SJCRH30 (cell line): Measurements from ENCODE around the gene PTH2R. TPM values are rescaled to one million over a fixed set of nuclear protein-coding genes. Genes with fewer than 3 reads are reported as not detected.
"Not testable (repeated sequence)": the region's sequence is repeated elsewhere in the genome, so short reads cannot be mapped to it uniquely, and the experiment has no call there.

Experiments
- DNase-seq, 2 experiments: peaks; one replicate each; pipeline ENCODE4 v3.0.0-alpha.2; 2015 to 2020
- H3K27ac ChIP-seq: fragments of 250-450 bp; sonication (Bioruptor Pico); 2 replicates; pipeline ENCODE4 v1.5.1; 2020; ENCODE audit warnings: mild to moderate bottlenecking, moderate library complexity
- H3K27me3 ChIP-seq: fragments of 250-450 bp; sonication (Bioruptor Pico); 2 replicates; pipeline ENCODE4 v1.5.1; 2020; ENCODE audit warnings: mild to moderate bottlenecking, moderate library complexity
- H3K36me3 ChIP-seq: fragments of 250-450 bp; sonication (Bioruptor Pico); 2 replicates; pipeline ENCODE4 v1.5.1; 2020; ENCODE audit warnings: mild to moderate bottlenecking, moderate library complexity
- H3K4me1 ChIP-seq: fragments of 250-450 bp; sonication (Bioruptor Pico); 2 replicates; pipeline ENCODE4 v1.5.1; 2020; ENCODE audit warnings: mild to moderate bottlenecking, moderate library complexity
- H3K4me3 ChIP-seq: fragments of 250-450 bp; sonication (Bioruptor Pico); 2 replicates; pipeline ENCODE4 v1.5.1; 2020; ENCODE audit warnings: mild to moderate bottlenecking, moderate library complexity
- H3K9me3 ChIP-seq: fragments of 250-450 bp; sonication (Bioruptor Pico); replicated peaks from 2 replicates; pipeline ENCODE4 v1.5.1; 2020; ENCODE audit warnings: mild to moderate bottlenecking, moderate library complexity
- total RNA-seq: library from RNA; depleted of rRNA; stranded (reverse); fragments of >200 nt; shearing (Covaris generic); gene quantifications from 2 replicates; pipeline ENCODE4 v1.2.3, GENCODE V29; 2014

Gene PTH2R
- total RNA-seq, 1 experiment from 2014 or later: 0.16 TPM

DNA sequence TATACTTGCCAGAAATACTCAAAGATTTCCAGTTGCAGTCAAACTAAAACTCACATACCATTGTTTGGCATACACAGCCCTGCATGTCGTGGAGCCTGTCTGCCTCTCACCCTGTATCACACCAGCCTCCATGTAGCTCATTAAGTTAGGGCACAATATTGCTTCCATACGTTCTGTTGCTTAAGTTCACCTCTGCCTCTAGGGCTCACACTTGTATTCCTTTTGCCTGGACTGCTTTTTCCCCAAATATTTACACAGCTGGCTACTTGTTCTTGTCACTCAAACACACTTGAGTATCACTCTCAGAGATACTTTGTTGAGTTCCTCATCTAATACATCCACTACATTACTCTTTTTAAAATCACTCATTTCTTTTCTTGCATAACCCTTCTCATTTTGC lies 83.1 kb downstream of the PTH2R start:
- H3K4me1 ChIP-seq: peaks cover 7% of the 10 kb centered on the region; the same call in 1 of the 2 replicates
- no peaks in the 10 kb centered on the region for H3K36me3 ChIP-seq
- DNase-seq: peak in 1 of 2 experiments; percentile 64

DNA sequence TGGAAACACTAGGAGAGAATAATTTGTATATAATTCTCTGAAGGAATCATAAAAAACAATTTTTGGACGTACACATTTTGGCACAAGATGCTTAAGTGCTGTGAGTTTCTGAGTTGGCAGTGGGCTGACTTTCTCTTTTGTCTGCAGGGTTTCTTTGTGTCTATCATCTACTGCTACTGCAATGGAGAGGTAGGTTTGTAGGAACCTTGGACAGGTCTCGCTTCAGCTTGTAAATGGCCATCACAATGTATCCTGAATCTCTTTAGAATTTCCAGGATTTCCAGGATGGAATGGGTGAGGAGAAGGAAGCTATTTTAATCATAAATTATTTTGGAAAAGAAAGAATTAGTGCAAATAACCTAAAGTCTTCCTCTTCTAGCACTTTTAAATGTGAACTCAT lies 83.9 kb downstream of the PTH2R start:
- Histone ChIP-seq H3K27ac (no peak overlapping the region; the same call in 1 of the 2 replicates), H3K4me1 (peaks cover 7% of the 10 kb centered on the region; the same call in 1 of the 2 replicates), H3K36me3 (no peaks in the 10 kb centered on the region), H3K4me3 (no peak overlapping the region), H3K9me3 (no peaks in the 10 kb centered on the region), H3K27me3 (no peaks in the 10 kb centered on the region)
- DNase-seq: peak in 1 of 2 experiments; percentile 14

More for the DNA sequence above, 83.1 kb downstream of the PTH2R start:
- H3K9me3 ChIP-seq: no peaks in the 10 kb centered on the region
- H3K27ac ChIP-seq: no peak overlapping the region; the same call in 1 of the 2 replicates
- H3K27me3 ChIP-seq: no peaks in the 10 kb centered on the region
- no peak overlapping the region for H3K4me3 ChIP-seq

DNA sequence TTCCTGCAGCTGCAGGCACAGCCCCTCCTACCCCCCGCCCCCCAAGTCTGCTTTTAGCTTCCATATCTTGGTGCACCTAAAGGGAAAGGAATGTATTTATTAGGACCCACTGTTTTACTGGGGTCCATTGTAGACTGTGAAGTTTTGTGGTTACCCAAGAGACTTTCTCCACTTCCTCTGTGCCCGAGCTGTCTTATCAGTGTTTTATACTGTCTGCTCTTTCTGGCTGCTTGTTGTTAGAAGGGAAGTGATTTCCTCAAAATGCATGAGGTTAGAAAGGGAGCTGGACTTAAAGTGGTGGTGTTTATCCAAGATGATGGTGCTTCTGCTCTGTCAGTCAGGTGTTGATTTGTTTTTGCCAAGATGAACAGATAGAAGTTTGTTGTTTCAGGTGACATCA lies 85.0 kb downstream of the PTH2R start:
- H3K27ac ChIP-seq: no peak overlapping the region
- H3K36me3 ChIP-seq: no peaks in the 10 kb centered on the region
- no peak overlapping the region for H3K4me3 ChIP-seq
- H3K27me3 ChIP-seq: no peaks in the 10 kb centered on the region
- DNase-seq: no peak
- H3K4me1 ChIP-seq: peaks cover 7% of the 10 kb centered on the region; the same call in 1 of the 2 replicates
- no peaks in the 10 kb centered on the region for H3K9me3 ChIP-seq

DNA sequence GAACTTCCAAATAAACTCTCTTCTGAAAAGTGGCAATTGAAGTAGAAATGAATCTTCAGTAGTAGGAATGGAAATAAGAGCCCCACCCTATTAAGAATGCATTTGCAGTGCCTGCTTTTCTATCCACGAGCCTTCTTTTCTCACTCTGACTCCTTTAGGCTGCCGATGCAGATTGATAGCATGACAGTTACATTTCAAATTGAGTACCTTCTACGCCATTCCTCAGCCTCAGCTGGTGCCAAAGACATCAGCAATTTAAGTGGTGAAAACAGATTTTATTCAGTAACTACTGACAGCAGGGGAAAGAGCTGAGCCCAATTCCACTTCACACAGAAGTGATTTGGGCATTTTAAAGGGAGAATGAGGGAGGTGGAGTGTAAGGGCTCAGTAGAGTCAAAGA lies 85.5 kb downstream of the PTH2R start:
- no peaks in the 10 kb centered on the region for H3K27me3 ChIP-seq
- no peaks in the 10 kb centered on the region for H3K9me3 ChIP-seq
- no peak overlapping the region for H3K27ac ChIP-seq
- no peak overlapping the region for H3K4me3 ChIP-seq
- no peaks in the 10 kb centered on the region for H3K36me3 ChIP-seq
- no peak for DNase-seq
- H3K4me1 ChIP-seq: peaks cover 7% of the 10 kb centered on the region; the same call in 1 of the 2 replicates

DNA sequence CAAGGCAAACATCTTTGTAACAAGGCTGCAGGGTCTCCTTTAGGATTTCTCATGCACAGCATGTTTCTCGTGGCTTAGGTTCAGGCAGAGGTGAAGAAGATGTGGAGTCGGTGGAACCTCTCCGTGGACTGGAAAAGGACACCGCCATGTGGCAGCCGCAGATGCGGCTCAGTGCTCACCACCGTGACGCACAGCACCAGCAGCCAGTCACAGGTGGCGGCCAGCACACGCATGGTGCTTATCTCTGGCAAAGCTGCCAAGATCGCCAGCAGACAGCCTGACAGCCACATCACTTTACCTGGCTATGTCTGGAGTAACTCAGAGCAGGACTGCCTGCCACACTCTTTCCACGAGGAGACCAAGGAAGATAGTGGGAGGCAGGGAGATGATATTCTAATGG lies 86.6 kb downstream of the PTH2R start:
- no peaks in the 10 kb centered on the region for H3K27me3 ChIP-seq
- H3K27ac ChIP-seq: no peak overlapping the region
- no peaks in the 10 kb centered on the region for H3K36me3 ChIP-seq
- no peak overlapping the region for H3K4me3 ChIP-seq
- H3K9me3 ChIP-seq: no peaks in the 10 kb centered on the region
- peaks cover 7% of the 10 kb centered on the region; the same call in 1 of the 2 replicates for H3K4me1 ChIP-seq
- no peak for DNase-seq

DNA sequence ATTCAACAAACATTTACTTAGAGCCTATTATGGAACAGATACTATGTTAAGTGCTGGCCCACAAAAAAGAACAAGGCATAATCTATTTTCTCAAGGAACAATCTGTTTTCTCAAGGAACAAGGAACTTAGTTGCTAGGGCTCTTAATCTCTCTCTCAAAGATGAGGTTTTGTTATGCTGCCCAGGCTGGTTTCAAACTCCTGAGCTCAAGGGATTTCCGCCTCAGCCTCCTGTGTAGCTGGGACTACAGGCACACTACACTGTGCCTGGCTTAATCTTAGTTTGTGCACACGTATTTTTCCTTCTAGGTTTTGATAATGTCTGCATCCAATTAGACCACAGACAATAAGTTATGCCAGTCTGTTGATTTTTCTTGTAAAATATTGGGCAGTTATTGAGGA lies 89.5 kb downstream of the PTH2R start:
- Histone ChIP-seq H3K4me3 (no peak overlapping the region), H3K9me3 (no peaks in the 10 kb centered on the region), H3K27ac (no peak overlapping the region), H3K36me3 (no peaks in the 10 kb centered on the region), H3K4me1 (peaks cover 3% of the 10 kb centered on the region; the same call in 1 of the 2 replicates), H3K27me3 (no peaks in the 10 kb centered on the region)
- no peak for DNase-seq

DNA sequence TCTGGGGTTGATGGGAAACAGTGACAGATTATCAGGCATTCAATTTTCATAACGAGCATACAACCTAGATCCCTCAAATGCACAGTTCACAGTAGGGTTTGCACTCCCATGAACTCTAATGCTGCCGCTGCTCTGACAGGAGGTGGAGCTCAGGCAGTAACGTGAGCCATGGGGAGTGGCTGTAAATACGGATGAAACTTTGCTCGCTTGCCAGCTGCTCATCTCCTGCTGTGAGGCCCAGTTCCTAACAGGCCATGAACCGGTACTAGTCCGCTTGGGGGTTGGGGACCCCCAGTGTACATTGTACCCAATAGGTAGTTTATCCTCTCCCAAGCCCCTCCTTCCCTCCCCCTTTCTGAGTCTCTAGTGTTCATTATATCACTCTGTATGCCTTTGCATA lies 94.6 kb downstream of the PTH2R start:
- no peaks in the 10 kb centered on the region for H3K36me3 ChIP-seq
- peaks cover 11% of the 10 kb centered on the region for H3K4me1 ChIP-seq
- peak; percentile 68 to 78 for DNase-seq
- no peaks in the 10 kb centered on the region for H3K27me3 ChIP-seq
- no peaks in the 10 kb centered on the region for H3K9me3 ChIP-seq
- peak overlapping the region; percentile 33 for H3K4me3 ChIP-seq
- 0 out of 2 replicates have a peak overlapping the region, but pooled peaks have one; percentile 23 for H3K27ac ChIP-seq

DNA sequence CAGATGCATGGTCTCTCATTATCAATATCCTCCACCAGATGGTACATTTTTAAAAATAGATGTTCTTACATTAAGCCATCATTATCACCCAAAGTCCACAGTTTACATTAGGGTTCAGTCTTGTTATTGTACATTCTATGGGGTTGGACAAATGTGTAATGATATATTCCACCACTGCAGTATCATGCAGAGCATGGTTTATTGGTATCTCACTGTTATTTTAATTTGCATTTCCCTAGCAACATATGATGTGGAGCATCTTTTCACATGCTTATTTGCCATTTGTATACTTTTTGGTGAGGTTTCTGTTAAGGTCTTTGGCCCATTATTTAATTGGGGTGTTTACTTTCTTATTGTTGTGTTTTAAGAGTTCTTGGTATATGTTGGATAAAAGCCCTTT lies 95.7 kb downstream of the PTH2R start:
- Histone ChIP-seq H3K4me3 (no peak overlapping the region), H3K27ac (no peak overlapping the region), H3K4me1 (peaks cover 11% of the 10 kb centered on the region), H3K9me3 (no peaks in the 10 kb centered on the region), H3K27me3 (no peaks in the 10 kb centered on the region), H3K36me3 (no peaks in the 10 kb centered on the region)
- no peak for DNase-seq

DNA sequence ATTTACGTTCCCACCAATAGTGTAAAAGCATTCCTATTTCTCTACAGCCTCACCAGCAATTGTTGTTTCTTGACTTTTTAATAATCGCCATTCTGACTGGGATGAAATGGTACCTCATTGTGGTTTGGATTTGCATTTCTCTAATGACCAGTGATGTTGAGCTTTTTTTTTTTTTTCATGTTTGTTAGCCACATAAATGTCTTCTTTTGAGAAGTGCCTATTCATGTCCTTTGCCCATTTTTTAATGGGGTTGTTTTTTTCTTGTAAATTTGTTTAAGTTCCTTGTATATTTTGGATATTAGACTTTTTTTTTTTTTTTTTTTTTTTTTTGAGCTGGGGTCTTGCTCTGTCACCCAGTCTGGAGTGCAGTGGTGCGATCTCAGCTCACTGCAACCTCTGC lies 98.8 kb downstream of the PTH2R start:
- not testable (repeated sequence) for DNase-seq, H3K36me3 ChIP-seq, H3K27ac ChIP-seq, H3K27me3 ChIP-seq, H3K4me3 ChIP-seq, H3K9me3 ChIP-seq
- H3K4me1 ChIP-seq: peaks cover 18% of the 10 kb centered on the region

DNA sequence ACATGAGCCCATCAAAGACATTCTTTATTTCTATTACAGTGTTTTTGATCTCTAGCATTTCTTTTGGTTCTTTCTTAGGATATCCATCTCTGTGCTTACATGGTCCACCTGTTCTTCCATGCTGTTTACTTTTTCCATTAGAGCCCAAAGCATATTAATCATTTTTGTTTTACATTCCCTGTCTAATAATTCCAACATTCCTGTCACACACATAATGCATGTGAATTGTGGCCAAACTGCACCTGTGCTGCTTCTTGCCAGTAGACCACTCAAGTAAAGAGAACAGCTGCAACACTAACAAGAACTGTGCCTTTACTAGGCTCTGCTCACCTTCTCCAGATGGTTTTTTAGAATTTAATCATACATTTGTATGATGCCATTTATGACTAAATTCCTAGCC lies 103.0 kb downstream of the PTH2R start:
- peak; percentile 59 to 75 for DNase-seq
- H3K27me3 ChIP-seq: no peaks in the 10 kb centered on the region
- peaks cover 14% of the 10 kb centered on the region for H3K4me1 ChIP-seq
- no peak overlapping the region for H3K4me3 ChIP-seq
- H3K9me3 ChIP-seq: no peaks in the 10 kb centered on the region
- peak overlapping the region; percentile 33 for H3K27ac ChIP-seq
- H3K36me3 ChIP-seq: no peaks in the 10 kb centered on the region

DNA sequence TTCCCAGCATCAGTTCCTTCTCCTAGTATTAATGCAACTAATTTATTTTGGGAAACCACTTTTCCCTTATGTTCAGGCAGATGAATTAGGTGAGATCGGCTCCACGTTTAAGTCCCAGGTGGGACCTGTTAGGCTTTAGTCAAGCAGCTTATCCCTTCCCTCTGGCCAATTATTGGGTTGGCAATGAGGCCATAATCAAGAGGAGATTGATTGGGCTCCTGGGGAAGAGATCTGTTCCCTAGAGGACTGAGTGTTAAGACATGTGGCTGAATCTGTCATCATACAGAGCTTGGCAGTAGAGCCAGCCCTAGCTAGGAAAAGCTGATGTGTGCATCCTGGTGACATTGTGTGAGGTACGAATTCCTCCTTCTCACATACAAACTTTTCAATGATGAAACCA lies 104.4 kb downstream of the PTH2R start:
- DNase-seq: peak in 1 of 2 experiments; percentile 23
- Histone ChIP-seq H3K27ac (no peak overlapping the region), H3K4me3 (no peak overlapping the region), H3K9me3 (no peaks in the 10 kb centered on the region), H3K4me1 (peaks cover 14% of the 10 kb centered on the region), H3K27me3 (no peaks in the 10 kb centered on the region), H3K36me3 (no peaks in the 10 kb centered on the region)

DNA sequence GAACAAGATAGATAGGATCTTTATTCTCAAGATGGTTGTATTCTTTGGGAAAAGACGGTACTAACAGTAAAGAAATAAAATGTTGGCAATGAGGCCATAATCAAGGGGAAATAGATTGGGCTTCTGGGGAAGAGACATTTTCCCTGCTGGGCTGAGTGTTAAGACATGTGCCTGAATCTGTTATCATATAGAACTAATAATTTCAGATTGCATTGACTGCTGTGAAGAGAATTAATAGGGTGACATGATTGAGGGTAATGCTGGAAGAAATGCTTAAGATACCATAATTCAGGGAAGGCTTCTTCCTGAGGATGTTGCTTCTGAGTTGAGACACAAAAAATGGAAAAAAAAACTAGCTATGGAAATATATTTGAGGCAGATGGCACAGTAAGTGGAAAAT lies 105.0 kb downstream of the PTH2R start:
- Histone ChIP-seq H3K9me3 (no peaks in the 10 kb centered on the region), H3K4me1 (peaks cover 14% of the 10 kb centered on the region), H3K27me3 (no peaks in the 10 kb centered on the region), H3K27ac (no peak overlapping the region), H3K4me3 (no peak overlapping the region), H3K36me3 (no peaks in the 10 kb centered on the region)
- no peak for DNase-seq

DNA sequence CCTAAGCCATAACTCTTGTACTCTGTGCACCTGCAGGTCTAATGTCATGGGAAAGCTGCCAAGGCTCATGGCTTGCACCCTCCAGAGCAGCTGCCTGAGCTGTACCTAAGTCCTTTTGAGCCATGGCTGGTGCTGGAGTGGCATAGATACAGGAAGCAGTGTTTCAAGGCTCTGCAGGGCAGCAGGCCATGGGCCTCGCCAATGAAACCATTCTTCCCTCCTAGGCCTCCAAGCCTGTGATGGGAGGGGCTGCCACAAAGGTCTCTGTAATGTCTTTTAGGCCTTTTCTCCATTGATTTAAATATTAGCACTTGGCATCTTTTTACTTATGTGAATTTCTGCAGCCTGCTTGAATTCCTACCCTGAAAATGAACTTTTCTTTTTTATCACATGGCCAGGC lies 108.5 kb downstream of the PTH2R start:
- Histone ChIP-seq H3K27me3 (no peaks in the 10 kb centered on the region), H3K4me1 (peaks cover 10% of the 10 kb centered on the region), H3K4me3 (no peak overlapping the region), H3K9me3 (no peaks in the 10 kb centered on the region), H3K27ac (no peak overlapping the region), H3K36me3 (no peaks in the 10 kb centered on the region)
- DNase-seq: no peak

DNA sequence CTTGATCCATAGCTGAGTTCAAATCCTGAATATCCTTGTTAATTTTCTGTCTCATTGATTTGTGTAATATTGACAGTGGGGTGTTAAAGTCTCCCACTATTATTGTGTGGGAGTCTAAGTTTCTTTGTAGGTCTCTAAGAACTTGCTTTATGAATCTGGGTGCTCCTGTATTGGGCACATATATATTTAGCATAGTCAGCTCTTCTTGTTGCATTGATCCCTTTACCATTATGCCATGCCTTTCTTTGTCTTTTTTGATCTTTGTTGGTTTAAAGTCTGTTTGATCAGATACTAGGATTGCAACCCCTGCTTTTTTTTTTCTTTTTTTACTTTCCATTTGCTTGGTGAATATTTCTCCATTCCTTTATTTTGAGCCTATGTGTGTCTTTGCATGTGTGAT lies 116.5 kb downstream of the PTH2R start:
- not testable (repeated sequence) for H3K4me3 ChIP-seq, H3K36me3 ChIP-seq, H3K4me1 ChIP-seq, H3K27me3 ChIP-seq, H3K9me3 ChIP-seq, DNase-seq, H3K27ac ChIP-seq

DNA sequence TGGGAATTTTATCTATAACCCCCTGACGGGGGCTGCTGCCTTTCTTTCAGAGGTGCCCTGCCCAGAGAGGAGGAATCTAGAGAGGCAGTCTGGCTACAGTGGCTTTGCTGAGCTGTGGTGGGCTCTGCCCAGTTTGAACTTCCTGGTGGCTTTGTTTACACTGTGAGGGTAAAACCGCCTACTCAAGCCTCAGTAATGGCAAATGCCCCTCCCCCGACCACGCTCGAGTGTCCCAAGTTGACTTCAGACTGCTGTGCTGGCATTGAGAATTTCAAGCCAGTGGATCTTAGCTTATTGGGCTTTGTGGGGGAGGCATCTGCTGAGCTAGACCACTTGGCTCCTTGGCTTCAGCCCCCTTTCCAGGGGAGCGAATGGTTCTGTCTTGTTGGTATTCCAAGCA lies 118.6 kb downstream of the PTH2R start:
- H3K9me3 ChIP-seq, H3K4me1 ChIP-seq: not testable (repeated sequence)

DNA sequence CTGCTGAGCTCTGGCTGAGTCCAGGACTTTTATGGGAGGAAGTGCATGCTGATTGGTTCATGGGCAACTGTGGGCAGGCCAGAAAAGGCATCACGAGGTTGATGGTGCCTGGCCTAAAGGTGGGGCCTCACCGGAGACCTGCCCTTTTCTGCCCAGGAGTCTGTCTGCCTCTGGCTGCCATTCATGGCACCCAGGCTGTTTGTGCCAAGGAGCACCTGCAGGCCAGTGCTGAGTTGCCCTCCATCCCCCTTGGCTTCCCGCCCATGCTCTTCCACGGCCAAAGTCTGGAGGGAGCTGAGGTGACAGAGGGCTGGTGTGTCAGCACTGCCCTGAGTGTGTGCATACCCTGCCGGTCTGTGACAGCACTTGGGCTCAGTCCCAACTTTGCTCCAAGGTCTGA lies 123.2 kb downstream of the PTH2R start:
- DNase-seq: no peak
- Histone ChIP-seq H3K4me1 (no peaks in the 10 kb centered on the region), H3K9me3 (no peaks in the 10 kb centered on the region), H3K27ac (no peak overlapping the region), H3K27me3 (no peaks in the 10 kb centered on the region), H3K36me3 (no peaks in the 10 kb centered on the region), H3K4me3 (no peak overlapping the region)

More for the DNA sequence above, 118.6 kb downstream of the PTH2R start:
- H3K36me3 ChIP-seq, H3K27me3 ChIP-seq, H3K27ac ChIP-seq, DNase-seq, H3K4me3 ChIP-seq: not testable (repeated sequence)
